GM18520 (cell line): Measurements from ENCODE around the gene EGF.
"Not testable (repeated sequence)": the region's sequence is repeated elsewhere in the genome, so short reads cannot be mapped to it uniquely, and the experiment has no call there.

Source experiments
- ATAC-seq: cut with Tn5 transposase; IDR thresholded peaks from one replicate; pipeline ENCODE4 v1.9.1; 2021; ENCODE audit not compliant: unreplicated experiment

Gene EGF

DNA sequence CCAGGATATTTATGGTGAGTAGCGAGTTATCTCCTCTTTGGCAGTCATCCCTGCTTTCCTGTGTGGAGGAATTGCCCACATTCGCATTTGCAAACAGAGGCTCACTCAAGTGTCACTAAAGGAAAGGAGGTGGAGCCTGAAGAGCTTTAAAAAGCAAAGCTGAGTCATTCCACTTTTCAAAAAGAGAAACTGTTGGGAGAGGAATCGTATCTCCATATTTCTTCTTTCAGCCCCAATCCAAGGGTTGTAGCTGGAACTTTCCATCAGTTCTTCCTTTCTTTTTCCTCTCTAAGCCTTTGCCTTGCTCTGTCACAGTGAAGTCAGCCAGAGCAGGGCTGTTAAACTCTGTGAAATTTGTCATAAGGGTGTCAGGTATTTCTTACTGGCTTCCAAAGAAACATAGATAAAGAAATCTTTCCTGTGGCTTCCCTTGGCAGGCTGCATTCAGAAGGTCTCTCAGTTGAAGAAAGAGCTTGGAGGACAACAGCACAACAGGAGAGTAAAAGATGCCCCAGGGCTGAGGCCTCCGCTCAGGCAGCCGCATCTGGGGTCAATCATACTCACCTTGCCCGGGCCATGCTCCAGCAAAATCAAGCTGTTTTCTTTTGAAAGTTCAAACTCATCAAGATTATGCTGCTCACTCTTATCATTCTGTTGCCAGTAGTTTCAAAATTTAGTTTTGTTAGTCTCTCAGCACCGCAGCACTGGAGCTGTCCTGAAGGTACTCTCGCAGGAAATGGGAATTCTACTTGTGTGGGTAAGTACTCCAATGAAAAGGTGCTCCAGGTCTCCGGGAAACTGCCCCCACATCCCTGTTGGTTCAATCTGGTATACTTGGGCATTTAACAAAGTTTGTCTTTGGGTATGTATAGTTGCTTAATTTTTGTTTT, at the start of gene EGF:
Gene EGF, plus strand, starts transcription at position 178 of the 890 bp plus-strand sequence. Its CDS starts 453 bp downstream, at position 631.
- no peak for ATAC-seq

DNA sequence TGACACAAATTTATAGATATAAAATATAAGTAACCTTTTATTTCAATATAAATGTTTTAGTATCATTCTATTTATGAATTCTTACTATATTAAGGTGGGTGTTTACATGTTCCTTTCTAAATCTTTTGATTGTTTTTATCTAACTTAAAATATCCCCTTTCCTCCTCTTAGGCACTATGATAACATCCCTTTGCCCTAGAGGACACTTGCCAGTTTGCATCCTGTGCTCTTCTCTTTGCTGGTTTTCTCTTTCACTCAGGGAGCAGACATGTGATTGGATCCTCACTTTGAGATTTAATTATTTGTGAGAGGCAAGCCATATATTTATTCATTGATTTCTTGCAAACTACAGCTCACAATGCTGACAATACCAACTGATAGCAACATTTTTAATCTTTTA, 48.5 kb upstream of the EGF start:
- no peak for ATAC-seq

DNA sequence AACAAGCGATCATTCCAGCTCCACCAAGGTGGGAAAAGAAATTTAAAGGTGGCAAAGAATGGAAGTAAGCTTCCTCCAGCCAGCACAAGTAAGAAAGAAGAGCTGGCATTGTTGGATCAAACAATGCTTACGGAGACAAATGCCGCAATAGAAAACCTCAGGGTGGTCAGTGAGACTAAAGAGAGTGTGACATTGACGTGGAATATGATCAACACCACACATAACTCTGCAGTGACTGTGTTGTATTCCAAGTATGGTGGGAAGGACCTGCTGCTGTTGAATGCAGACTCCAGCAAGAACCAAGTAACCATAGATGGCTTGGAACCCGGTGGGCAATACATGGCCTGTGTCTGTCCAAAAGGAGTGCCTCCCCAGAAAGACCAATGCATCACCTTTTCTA, 42.6 kb upstream of the EGF start:
- ATAC-seq = no peak

GRCh38 chr4:109872065-109872464, 40.6 kb upstream of the EGF start:
- no peak for ATAC-seq

- no peak for ATAC-seq
These were observed 39.6 kb upstream of the EGF start for GRCh38 chr4:109872950-109873656.

- ATAC-seq = no peak
These were observed 38.7 kb upstream of the EGF start for GRCh38 chr4:109873791-109874514.

DNA sequence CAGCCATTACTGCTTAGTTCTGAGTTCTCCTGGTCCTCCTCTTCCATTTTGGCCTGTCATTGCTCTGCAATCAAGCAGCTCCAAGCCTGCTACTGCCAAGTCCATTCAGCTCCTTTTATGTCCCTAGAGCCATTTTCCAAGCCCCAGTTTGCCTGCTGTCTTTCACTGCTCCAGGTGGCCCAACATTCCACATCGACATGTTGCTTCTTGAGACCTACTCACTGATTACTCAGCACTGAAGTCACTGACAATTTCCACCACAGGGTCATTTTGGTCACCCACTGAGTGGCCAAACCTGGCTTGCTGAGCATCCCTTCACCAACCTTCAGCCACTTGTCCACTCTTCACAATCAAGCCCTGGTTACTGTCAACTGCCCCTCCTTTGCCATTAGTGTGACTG, 37.6 kb upstream of the EGF start:
- ATAC-seq = no peak

DNA sequence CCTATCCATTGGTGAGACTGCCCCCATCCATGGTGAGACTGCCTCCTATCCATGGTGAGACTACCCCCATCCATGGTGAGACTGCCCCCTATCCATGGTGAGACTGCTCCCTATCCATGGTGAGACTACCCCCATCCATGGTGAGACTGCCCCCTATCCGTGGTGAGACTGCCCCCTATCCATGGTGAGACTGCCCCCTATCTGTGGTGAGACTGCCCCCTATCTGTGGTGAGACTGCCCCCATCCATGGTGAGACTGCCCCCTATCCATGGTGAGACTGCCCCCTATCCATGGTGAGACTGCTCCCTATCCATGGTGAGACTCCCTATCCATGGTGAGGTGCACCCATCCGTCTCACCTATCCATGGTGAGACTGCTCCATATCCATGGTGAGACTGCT, 37.1 kb upstream of the EGF start:
- ATAC-seq = not testable (repeated sequence)

GRCh38 chr4:109876634-109877265, 35.9 kb upstream of the EGF start:
- no peak for ATAC-seq

GRCh38 chr4:109877400-109877799, 35.3 kb upstream of the EGF start:
- peak; percentile 95 for ATAC-seq

GRCh38 chr4:109878355-109878754, 34.3 kb upstream of the EGF start:
- no peak for ATAC-seq

GRCh38 chr4:109879081-109879480, 33.6 kb upstream of the EGF start:
- ATAC-seq = no peak

GRCh38 chr4:109879636-109880314, 32.9 kb upstream of the EGF start:
- ATAC-seq = no peak

GRCh38 chr4:109886303-109886702, 26.4 kb upstream of the EGF start:
- no peak for ATAC-seq

- ATAC-seq = no peak
These were observed 25.6 kb upstream of the EGF start for GRCh38 chr4:109887071-109887470.

- ATAC-seq = no peak
These were observed 22.6 kb upstream of the EGF start for GRCh38 chr4:109890076-109890475.

GRCh38 chr4:109902559-109903251, 10.0 kb upstream of the EGF start:
- no peak for ATAC-seq

DNA sequence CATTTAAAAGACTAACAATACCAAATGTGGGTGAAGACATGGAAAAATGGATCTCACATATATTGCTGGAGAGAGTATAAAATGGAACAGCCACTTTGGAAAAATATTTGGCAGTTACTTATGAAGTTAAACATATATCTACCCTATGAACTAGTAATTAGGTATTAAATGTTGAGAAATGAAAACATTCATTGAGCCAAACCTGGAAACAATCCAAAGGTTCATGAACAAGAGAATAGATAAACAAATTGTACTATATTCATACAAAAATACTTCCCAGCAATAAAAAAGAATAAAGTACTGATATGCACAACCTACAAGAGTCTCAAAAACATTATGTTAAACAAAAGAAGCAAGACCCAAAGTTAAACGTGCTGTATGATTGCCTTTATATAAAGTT, 4.0 kb upstream of the EGF start:
- ATAC-seq = no peak

DNA sequence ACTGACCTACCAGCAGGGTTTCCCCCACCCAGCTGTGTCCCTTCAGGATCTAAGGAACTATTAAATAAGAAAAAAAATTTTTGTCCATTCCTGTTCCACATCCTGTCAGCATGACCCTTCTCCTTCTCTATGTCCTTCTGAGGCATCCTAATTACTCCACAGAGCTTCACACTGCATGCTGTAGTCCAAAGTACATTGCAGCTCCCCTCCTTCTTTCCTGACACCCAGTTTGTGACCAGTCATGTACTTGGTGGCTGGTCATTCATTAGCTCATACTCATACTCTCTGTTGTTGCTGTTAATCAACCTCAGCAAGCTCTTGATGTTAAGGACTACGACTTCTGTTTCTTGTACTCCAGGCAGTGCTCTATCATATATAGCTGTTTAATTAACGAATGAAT, 2.4 kb upstream of the EGF start:
- ATAC-seq = no peak
